K562 (cell line): ENCODE data around the gene SLC7A4. TPM values are rescaled to one million over a fixed set of nuclear protein-coding genes. Genes with fewer than 3 reads are reported as not detected.

ENCODE experiments used
- ETV1 ChIP-seq: fragments of 450-650 bp; conservative IDR thresholded peaks from 2 replicates; pipeline ENCODE4 v1.6.1; 2016; ENCODE audit warnings: missing genetic modification characterization, control low read depth, low read depth, missing compliant biosample characterization
- HIVEP1 ChIP-seq: fragments of 250-450 bp; sonication (Bioruptor Pico); IDR thresholded peaks from 2 replicates; pipeline ENCODE4 v1.4.0; 2020; ENCODE audit warnings: mild to moderate bottlenecking
- MAX ChIP-seq: sonication (generic); formaldehyde crosslinking; IDR thresholded peaks from 2 replicates; pipeline ENCODE4 v1.9.0; 2022; ENCODE audit warnings: mild to moderate bottlenecking, missing genetic modification reagents
- PHB ChIP-seq: fragments of 250-450 bp; sonication (Bioruptor Pico); IDR thresholded peaks from 2 replicates; pipeline ENCODE4 v1.5.0; 2021
- POLR3A ChIP-seq: IDR thresholded peaks from 2 replicates; pipeline ENCODE4 v1.6.1; 2011; ENCODE audit warnings: borderline replicate concordance, mild to moderate bottlenecking, moderate library complexity; ENCODE audit not compliant: insufficient read length, insufficient read depth; ENCODE audit errors: extremely low read depth
- RNF2 ChIP-seq: sonication (generic); IDR thresholded peaks from 2 replicates; pipeline ENCODE4 v1.6.1; 2016
- TOE1 ChIP-seq, 2 experiments: fragments of 450-650 bp in 1 of 2; sonication (generic) in 1 of 2; formaldehyde crosslinking in 1 of 2; IDR thresholded peaks; 2 replicates each; pipeline versions ENCODE4 v1.7.1 to v1.8.0; 2016 to 2022; ENCODE audit warnings: borderline replicate concordance in 2 of 2, mild to moderate bottlenecking in 2 of 2, antibody characterized with exemption in 1 of 2, inconsistent platforms in 1 of 2, low read depth in 1 of 2, missing genetic modification reagents in 1 of 2, moderate library complexity in 1 of 2
- YY1 ChIP-seq, 3 experiments: IDR thresholded peaks; 2 replicates each; pipeline ENCODE4 v1.6.1; 2011; ENCODE audit warnings: low read length in 2 of 3, mild to moderate bottlenecking in 2 of 3, moderate library complexity in 2 of 3, borderline replicate concordance in 1 of 3, control low read depth in 1 of 3, low read depth in 1 of 3; ENCODE audit not compliant: insufficient read depth in 3 of 3, insufficient replicate concordance in 2 of 3, control insufficient read depth in 1 of 3, insufficient read length in 1 of 3; ENCODE audit errors: extremely low read depth in 1 of 3
- ZFP91 ChIP-seq: sonication (generic); formaldehyde crosslinking; IDR thresholded peaks from 2 replicates; pipeline ENCODE4 v1.8.0; 2022; ENCODE audit warnings: mild to moderate bottlenecking, missing genetic modification reagents
- ZNF124 ChIP-seq: sonication (generic); formaldehyde crosslinking; IDR thresholded peaks from 2 replicates; pipeline ENCODE4 v1.8.1; 2022; ENCODE audit warnings: missing genetic modification reagents
- ZNF165 ChIP-seq: fragments of 250-450 bp; sonication (Bioruptor Pico); IDR thresholded peaks from 2 replicates; pipeline ENCODE4 v1.4.0; 2020; ENCODE audit warnings: borderline replicate concordance
- ZNF740 ChIP-seq, 3 experiments: fragments of 200-800 bp in 1 of 3; sonication (Bioruptor generic) in 1 of 3; sonication (generic) in 1 of 3; formaldehyde crosslinking in 1 of 3; IDR thresholded peaks; 2 replicates each; pipeline versions ENCODE4 v1.6.1 to v1.8.0; 2016 to 2022; ENCODE audit warnings: mild to moderate bottlenecking in 2 of 3, missing compliant biosample characterization in 2 of 3, missing genetic modification characterization in 2 of 3, missing genetic modification reagents in 1 of 3
- ZNF76 ChIP-seq: fragments of 250-450 bp; sonication (Bioruptor Pico); IDR thresholded peaks from 2 replicates; pipeline ENCODE4 v1.4.0; 2020; ENCODE audit warnings: mild to moderate bottlenecking, moderate library complexity, borderline replicate concordance
- polyA plus RNA-seq, 8 experiments: library from polyadenylated mRNA; depleted of rRNA in 4 of 8; stranded (reverse) in 5 of 8; unstranded in 3 of 8; fragments of >200 nt; fragmentation: Nextera tagmentation in 2 of 8; fragmentation: Illumina TruSeq in 1 of 8; extraction: Ambion mirVana in 2 of 8; extraction: Trizol in 1 of 8; gene quantifications; 2 replicates each; pipeline versions ENCODE4 v1.2.1 to v1.2.3, GENCODE V29; 2011 to 2014; ENCODE audit warnings: inconsistent platforms in 1 of 8, missing spikeins in 1 of 8
- total RNA-seq, 7 experiments: library from RNA; depleted of rRNA in 6 of 7; stranded (reverse); fragments of >200 nt in 6 of 7; fragmentation: Illumina TruSeq in 2 of 7; extraction: Trizol in 2 of 7; gene quantifications; 2 replicates each; pipeline versions ENCODE4 v1.2.1 to v1.2.3, GENCODE V29; 2011 to 2021; ENCODE audit warnings: low replicate concordance in 1 of 7
- TF ChIP-seq, protein P1 (sequence below): fragments of 250-450 bp; sonication (Bioruptor Pico); IDR thresholded peaks from 2 replicates; pipeline ENCODE4 v1.4.0; 2020
- TF ChIP-seq, protein P2 (sequence below): sonication (generic); formaldehyde crosslinking; IDR thresholded peaks from 2 replicates; pipeline ENCODE4 v1.8.1; 2023; ENCODE audit warnings: mild to moderate bottlenecking, missing genetic modification reagents
- TF ChIP-seq, protein P3 (sequence below): fragments of 250-450 bp; sonication (Bioruptor Pico); IDR thresholded peaks from 2 replicates; pipeline ENCODE4 v1.4.0; 2020; ENCODE audit warnings: borderline replicate concordance

SLC7A4 gene
- total and polyA plus RNA-seq, 9 of the 15 experiments (the other 6 are each of a cell fraction or from before 2014, with no cell fraction given), result not detected

DNA sequence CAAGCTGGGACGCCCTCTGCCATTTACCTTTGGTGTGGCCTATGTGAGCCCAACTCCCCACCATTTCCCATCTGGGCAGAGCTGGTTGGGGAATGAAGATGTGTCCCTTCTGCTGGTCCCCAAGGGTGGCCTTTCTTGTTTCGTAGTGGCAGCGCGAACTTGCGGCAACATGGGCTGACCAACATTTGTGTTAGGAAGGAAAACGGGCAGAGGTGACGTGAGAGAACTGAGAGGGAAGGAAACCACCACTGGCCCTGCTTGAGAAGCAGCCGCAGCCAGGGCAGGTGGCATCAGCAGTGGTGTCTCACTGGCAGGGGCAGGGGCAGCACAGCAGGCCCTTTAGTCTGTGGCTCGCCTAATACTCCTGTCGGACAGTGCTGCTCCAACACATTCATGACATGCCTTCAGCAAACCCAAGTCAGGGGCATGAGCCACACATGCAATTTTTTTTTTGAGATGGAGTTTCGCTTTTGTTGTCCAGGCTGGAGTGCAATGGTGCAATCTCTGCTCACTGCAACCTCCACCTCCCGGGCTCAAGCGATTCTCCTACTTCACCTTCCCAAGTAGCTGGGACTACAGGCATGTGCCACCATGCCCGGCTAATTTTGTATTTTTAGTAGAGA is 43.3 kb upstream of the SLC7A4 start (continued):
- TF ChIP-seq RNF2 (no peak), MAX (CRISPR knock-in tag) (no peak), ZFP91 (CRISPR knock-in tag) (0 out of 2 replicates have a peak, but pooled peaks have one; percentile 56), ZNF124 (CRISPR knock-in tag) (0 out of 2 replicates have a peak, but pooled peaks have one; percentile 65), TOE1 (IDR thresholded peaks at IDR 0.05; ENCODE audit: borderline replicate concordance) (no peak), TOE1 (CRISPR knock-in tag; IDR thresholded peaks at IDR 0.05; ENCODE audit: borderline replicate concordance, low read depth) (no peak), POLR3A (no peak), ETV1 (tag) (no peak), YY1 (IDR thresholded peaks at IDR 0.05; ENCODE audit: borderline replicate concordance in 1 of 3, control insufficient read depth in 1 of 3, extremely low read depth in 1 of 3, insufficient read depth in 3 of 3, insufficient read length in 1 of 3, insufficient replicate concordance in 2 of 3, low read depth in 1 of 3, low read length in 2 of 3) (no peak), HIVEP1 (CRISPR knock-in tag) (0 out of 2 replicates have a peak, but pooled peaks have one; percentile 22), ZNF76 (CRISPR knock-in tag) (0 out of 2 replicates have a peak, but pooled peaks have one; percentile 58), ZNF740 (CRISPR knock-in tag; IDR thresholded peaks at IDR 0.05) (no peak), ZNF740 (tag; IDR thresholded peaks at IDR 0.05) (no peak), PHB (no peak), ZNF165 (CRISPR knock-in tag) (peak; percentile 76; the same call in 1 of the 2 replicates)
- TF ChIP-seq, protein P1, sequence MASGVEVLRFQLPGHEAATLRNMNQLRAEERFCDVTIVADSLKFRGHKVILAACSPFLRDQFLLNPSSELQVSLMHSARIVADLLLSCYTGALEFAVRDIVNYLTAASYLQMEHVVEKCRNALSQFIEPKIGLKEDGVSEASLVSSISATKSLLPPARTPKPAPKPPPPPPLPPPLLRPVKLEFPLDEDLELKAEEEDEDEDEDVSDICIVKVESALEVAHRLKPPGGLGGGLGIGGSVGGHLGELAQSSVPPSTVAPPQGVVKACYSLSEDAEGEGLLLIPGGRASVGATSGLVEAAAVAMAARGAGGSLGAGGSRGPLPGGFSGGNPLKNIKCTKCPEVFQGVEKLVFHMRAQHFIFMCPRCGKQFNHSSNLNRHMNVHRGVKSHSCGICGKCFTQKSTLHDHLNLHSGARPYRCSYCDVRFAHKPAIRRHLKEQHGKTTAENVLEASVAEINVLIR, result 0 out of 2 replicates have a peak, but pooled peaks have one; percentile 16
- TF ChIP-seq, protein P2, sequence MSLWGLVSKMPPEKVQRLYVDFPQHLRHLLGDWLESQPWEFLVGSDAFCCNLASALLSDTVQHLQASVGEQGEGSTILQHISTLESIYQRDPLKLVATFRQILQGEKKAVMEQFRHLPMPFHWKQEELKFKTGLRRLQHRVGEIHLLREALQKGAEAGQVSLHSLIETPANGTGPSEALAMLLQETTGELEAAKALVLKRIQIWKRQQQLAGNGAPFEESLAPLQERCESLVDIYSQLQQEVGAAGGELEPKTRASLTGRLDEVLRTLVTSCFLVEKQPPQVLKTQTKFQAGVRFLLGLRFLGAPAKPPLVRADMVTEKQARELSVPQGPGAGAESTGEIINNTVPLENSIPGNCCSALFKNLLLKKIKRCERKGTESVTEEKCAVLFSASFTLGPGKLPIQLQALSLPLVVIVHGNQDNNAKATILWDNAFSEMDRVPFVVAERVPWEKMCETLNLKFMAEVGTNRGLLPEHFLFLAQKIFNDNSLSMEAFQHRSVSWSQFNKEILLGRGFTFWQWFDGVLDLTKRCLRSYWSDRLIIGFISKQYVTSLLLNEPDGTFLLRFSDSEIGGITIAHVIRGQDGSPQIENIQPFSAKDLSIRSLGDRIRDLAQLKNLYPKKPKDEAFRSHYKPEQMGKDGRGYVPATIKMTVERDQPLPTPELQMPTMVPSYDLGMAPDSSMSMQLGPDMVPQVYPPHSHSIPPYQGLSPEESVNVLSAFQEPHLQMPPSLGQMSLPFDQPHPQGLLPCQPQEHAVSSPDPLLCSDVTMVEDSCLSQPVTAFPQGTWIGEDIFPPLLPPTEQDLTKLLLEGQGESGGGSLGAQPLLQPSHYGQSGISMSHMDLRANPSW (CRISPR knock-in tag), result 0 out of 2 replicates have a peak, but pooled peaks have one; percentile 30
- TF ChIP-seq, protein P3, sequence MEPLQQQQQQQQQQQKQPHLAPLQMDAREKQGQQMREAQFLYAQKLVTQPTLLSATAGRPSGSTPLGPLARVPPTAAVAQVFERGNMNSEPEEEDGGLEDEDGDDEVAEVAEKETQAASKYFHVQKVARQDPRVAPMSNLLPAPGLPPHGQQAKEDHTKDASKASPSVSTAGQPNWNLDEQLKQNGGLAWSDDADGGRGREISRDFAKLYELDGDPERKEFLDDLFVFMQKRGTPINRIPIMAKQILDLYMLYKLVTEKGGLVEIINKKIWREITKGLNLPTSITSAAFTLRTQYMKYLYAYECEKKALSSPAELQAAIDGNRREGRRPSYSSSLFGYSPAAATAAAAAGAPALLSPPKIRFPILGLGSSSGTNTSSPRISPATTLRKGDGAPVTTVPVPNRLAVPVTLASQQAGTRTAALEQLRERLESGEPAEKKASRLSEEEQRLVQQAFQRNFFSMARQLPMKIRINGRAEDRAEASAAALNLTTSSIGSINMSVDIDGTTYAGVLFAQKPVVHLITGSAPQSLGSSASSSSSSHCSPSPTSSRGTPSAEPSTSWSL (CRISPR knock-in tag), result 0 out of 2 replicates have a peak, but pooled peaks have one; percentile 58
